Ramos (cell line): Measurements from ENCODE around the gene BMP5.

Experiments
- in situ Hi-C: fragments of 300-500 bp; cut with MboI; formaldehyde crosslinking; loops from one replicate; pipeline ENCODE4 v1.14.3; 2022; ENCODE audit warnings: low sequenced_read_pairs; ENCODE audit not compliant: unreplicated experiment

Gene BMP5

DNA sequence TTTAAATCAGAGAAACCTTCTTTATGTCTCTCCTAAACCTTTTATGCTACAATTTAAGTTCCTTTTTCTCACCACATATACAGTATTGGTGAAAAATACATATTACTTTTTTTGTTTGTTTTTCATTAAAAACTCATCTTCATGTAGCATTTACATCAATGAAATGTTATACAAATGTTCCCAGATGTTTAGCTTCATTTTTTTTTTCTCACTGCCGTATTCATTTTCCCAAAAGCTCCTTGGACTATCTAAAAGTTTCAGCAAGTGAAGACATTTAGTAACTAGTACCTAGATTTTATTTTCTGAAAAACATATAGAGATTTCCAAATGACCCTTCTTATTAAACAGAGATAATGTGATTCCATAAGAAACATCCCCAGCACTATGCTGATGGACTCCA is 128.9 kb downstream of the BMP5 start:
- in situ Hi-C loops: no loop called here

DNA sequence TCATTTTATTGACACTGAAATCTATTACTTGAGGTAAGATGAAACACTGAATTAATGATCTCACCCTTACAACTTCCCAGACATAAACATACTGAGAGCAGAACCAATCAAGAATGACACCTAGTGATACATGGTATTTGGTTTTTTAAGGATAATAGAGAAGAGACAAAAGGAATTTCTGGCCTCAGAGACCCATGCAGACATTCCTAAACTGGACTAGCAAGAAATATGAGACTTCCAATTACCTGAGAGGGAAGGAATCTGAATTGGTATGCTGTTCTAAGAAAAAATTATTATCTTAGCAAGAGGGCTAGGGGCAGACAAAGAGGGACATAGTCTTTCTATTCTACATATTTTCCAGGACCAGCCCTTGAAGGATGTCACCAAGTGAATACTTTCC is 141.1 kb downstream of the BMP5 start:
- in situ Hi-C loops: no loop called here

DNA sequence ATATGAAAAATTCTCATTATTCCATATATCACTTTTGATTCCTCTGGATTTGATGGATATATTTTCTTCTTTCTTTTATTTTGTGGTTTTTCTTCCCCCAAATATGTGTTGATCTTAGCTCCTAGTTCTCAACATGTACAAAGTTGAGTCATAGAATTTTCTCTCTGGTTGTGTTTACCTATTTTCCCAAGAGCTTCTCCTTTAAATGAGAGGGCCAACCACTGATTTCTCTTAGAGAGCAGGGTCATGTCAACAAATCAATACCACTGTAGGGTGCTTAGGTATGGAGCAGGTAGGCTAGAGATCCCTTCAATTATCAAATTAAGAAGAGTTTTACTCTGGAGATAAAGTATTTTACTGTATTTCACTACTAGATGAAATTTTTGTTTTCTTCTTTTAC is 145.7 kb downstream of the BMP5 start:
- in situ Hi-C loops: no loop called here

DNA sequence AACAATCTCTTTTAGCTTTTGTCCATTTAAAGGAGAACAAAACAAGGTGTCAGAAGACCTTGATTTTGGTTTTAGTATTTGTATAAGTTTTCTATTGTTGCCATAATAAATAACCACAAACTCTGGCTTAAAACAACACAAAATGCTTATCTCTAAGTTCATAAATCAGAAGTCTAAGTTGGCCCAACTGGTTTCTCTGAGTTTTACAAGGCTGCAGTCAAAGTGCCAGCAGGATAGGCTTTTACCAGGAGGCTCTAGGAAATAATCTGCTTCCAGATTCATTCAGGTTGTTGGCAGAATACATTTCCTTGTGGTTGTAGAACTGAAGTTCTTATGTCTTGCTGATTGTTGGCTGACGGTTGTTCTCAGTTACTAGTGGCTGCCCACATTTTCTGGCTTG is 149.2 kb downstream of the BMP5 start:
- in situ Hi-C loops: no loop called here

DNA sequence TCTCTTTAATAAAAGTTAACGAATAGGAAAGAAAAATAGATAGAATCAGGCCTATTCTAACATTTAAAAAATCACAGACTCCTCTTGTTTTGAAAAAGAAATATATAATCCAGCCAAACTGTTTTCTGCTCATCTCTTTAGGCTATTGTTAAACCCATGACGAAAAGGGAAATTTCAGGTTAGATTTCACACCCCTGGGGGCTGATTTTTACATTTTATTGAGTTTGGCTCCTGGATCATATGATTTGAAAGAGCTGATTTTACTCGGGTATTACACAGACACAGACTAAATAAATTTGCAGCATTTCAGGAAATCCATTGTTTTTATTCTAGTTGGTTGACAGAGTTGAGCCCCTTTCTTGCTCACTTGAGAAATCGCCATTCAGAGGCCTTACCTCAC is 160.6 kb downstream of the BMP5 start:
- in situ Hi-C loops: no loop called here

DNA sequence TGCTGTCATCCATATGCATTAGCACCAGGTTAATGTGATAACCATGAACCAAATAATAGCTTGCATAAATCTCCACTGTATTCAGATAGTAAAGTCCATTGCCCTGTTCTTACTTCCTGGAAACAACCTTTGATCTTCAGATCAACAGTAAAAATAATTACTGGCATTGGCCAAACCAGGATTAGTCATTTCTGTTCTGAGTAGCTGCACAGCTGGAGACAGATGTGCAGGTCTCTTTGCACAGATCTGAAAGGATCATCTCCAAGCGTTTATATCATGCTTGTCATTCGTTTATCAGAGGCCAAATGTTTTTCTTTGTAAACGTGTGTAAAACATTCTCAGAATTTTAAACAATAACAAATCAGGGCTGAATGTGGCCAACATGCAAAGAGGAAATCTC is 162.0 kb downstream of the BMP5 start:
- in situ Hi-C loops: no loop called here

DNA sequence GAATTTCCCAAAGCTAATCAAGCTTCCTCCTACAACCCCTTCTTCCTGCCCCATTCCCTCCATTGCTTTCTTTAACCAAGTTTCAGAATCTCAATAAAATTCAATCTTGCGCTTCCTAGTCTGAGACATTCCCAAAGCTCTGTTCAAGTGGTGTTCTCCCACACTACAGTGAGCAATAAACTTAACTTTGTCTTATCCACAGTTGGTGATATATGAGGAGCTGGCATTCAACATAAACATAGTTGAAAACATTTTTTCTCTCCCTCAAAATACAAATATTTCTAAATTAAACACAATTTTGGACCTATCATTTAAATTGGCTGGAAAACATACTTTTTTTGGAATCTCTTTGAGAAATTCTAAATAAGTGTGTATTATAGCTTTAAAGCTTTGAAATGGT is 166.7 kb downstream of the BMP5 start:
- in situ Hi-C loops: no loop called here

DNA sequence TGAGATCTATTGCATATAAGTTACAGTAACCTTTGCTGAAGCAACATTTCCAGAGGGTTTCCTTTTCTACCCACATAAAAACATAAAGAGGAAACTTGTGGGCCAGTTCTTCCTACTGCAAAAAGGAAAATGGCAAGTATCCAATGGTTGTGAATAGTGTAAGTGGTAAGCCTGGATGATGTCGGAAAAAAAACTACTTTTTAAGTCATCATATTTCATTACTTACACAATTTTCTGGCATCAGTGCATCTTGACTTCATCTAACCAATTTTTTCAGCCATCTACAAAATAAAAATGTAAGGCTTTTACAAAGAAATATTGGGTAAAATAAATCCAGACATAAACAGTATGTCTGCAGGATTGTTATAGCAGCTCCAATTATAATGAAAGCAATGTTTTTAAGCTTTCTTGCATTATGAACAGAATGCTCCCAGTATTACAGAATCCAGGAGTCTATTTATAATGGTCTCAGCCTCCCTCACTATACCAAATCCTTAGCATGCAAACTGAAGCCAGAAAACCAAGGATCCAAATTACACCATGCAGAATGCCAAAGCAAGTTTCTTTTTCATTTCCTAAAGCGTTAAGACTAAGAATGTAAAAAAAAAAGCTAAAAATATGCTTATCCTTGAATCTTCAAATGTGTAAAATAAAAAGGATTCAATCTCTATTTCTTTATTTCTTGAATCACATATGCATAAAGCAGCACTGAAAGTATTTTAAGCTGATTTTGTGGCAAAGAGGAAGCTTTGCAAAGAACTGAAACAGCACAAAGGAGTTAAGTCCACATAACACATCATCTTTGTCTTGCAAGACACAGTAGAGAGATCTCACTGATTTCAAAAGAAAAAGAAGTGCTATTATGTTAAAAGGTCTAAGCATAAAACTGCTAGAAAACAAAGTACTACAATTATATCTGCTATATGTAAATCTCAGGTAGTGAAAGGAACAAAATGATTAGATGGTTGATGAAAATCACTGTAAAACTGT is 169.6 kb downstream of the BMP5 start:
- in situ Hi-C loops: no loop called here

DNA sequence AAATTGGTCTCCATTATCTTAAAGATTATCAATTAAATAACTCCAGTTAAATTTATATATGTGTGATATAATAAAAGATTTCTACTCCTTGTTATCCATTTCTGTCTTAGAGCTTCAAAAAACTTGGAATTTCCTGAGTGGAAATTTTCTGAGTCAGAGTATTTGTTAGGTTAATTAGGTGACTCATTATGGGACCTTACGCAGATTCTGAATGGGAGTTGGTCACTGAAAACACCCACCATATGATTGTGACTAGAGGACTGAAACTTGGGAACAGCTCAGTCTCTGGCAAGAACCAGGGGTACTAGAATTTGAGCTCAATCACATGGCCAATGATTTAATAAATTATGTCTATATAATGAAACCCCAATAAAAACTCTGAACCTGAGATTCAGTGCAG is 171.0 kb downstream of the BMP5 start:
- in situ Hi-C loops: no loop called here
